OCI-LY1 (cell line): ENCODE results near the gene FOXK2.
"Not testable (repeated sequence)": the region's sequence is repeated elsewhere in the genome, so short reads cannot be mapped to it uniquely, and the experiment has no call there.

Source experiments
- EZH2 ChIP-seq: fragments of 200-600 bp; sonication (generic), shearing (Covaris generic); IDR thresholded peaks from 2 replicates; pipeline ENCODE4 v1.8.0; 2017; ENCODE audit warnings: borderline replicate concordance, mixed run types, mild to moderate bottlenecking, antibody characterized with exemption, low read length, moderate library complexity, mixed read lengths
- TF ChIP-seq, protein P1 (sequence below): fragments of 200-600 bp; sonication (generic), shearing (Covaris generic); IDR thresholded peaks from 2 replicates; pipeline ENCODE4 v1.5.1; 2017; ENCODE audit warnings: mild to moderate bottlenecking, antibody characterized with exemption, low read length, moderate library complexity, mixed read lengths

DNA sequence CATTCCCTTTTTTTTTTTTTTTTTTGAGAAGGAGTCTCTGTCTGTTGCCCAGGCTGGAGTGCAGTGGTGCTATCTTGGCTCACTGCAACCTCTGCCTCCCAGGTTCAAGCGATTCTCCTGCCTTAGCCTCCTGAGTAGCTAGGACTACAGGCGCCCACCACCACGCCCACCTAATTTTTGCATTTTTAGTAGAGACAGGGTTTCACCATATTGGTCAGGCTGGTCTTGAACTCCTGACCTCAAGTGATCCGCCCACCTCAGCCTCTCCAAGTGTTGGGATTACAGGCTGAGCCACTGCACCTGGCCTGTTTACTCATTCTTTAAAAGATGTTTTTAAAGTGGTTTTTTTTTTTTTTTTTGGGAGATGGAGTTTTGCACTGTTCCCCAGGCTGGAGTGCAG, 44.2 kb downstream of the FOXK2 start:
- TF ChIP-seq, protein P1, sequence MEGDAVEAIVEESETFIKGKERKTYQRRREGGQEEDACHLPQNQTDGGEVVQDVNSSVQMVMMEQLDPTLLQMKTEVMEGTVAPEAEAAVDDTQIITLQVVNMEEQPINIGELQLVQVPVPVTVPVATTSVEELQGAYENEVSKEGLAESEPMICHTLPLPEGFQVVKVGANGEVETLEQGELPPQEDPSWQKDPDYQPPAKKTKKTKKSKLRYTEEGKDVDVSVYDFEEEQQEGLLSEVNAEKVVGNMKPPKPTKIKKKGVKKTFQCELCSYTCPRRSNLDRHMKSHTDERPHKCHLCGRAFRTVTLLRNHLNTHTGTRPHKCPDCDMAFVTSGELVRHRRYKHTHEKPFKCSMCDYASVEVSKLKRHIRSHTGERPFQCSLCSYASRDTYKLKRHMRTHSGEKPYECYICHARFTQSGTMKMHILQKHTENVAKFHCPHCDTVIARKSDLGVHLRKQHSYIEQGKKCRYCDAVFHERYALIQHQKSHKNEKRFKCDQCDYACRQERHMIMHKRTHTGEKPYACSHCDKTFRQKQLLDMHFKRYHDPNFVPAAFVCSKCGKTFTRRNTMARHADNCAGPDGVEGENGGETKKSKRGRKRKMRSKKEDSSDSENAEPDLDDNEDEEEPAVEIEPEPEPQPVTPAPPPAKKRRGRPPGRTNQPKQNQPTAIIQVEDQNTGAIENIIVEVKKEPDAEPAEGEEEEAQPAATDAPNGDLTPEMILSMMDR, result not testable (repeated sequence)
- TF ChIP-seq EZH2, result not testable (repeated sequence)
